ENCODE data around the gene CNTNAP4. TPM values are rescaled to one million over a fixed set of nuclear protein-coding genes. Genes with fewer than 3 reads are reported as not detected.

The CNTNAP4 gene
- total and polyA plus RNA-seq, 2 of the 4 experiments (the other 2 are of a cell fraction), result not detected

- H2BK20ac ChIP-seq (ENCODE audit: low read depth, low read length), result no peak overlapping the region
- POLR2A ChIA-PET (ENCODE audit: unreplicated experiment), result no interaction called here
- dilution Hi-C loops (cut with HindIII; ENCODE audit: low sequenced_read_pairs, unreplicated experiment), result no loop called here
These were observed 181.9 kb downstream of the CNTNAP4 start for GRCh38 chr16:76459111-76459510.

More at GRCh38 chr16:76459111-76459510, 181.9 kb downstream of the CNTNAP4 start:
- in situ Hi-C loops (cut with MboI; ENCODE audit: low sequenced_read_pairs), result no loop called here
- Histone ChIP-seq H4K5ac (ENCODE audit: low read depth, low read length) (no peak overlapping the region), H3K14ac (replicated peaks; ENCODE audit: low read depth, low read length) (no peak overlapping the region), H3K4me2 (ENCODE audit: low read depth, low read length) (no peak overlapping the region), H3K56ac (ENCODE audit: extremely low read depth, insufficient read depth, low read length) (no peak overlapping the region), H3K4me1 (ENCODE audit: control insufficient read depth, insufficient read depth, low read length) (no peaks in the 10 kb centered on the region), H2AFZ (replicated peaks; ENCODE audit: low read length, poor library complexity) (no peak overlapping the region), H4K91ac (ENCODE audit: insufficient read depth, low read depth, low read length) (no peak overlapping the region), H3K27ac (ENCODE audit: insufficient read depth, low read length) (no peak overlapping the region), H3K36me3 (ENCODE audit: control insufficient read depth, insufficient read depth, low read length) (no peaks in the 10 kb centered on the region), H2BK120ac (ENCODE audit: low read depth, low read length) (no peak overlapping the region), H3K27me3 (ENCODE audit: control insufficient read depth, insufficient read depth, low read length) (no peaks in the 10 kb centered on the region), H3K23ac (ENCODE audit: low read depth, low read length) (no peak overlapping the region), H3K9me1 (ENCODE audit: insufficient read depth, low read length) (no peaks in the 10 kb centered on the region), H4K20me1 (ENCODE audit: insufficient read depth, low read length) (no peaks in the 10 kb centered on the region), H3K9me3 (ENCODE audit: control insufficient read depth, insufficient read depth, low read length) (peaks cover 2% of the 10 kb centered on the region; the same call in 1 of the 2 replicates), H4K8ac (ENCODE audit: low read depth in 2 of 2, low read length in 2 of 2) (no peak overlapping the region), H3K18ac (ENCODE audit: low read depth, low read length) (no peak overlapping the region), H3K4ac (ENCODE audit: low read depth, low read length) (no peak overlapping the region), H2AK9ac (replicated peaks; ENCODE audit: low read depth, low read length, poor library complexity) (no peak overlapping the region), H2BK15ac (ENCODE audit: low read depth, low read length) (no peak overlapping the region), H3K79me1 (ENCODE audit: low read depth in 1 of 2, low read length in 2 of 2) (no peaks in the 10 kb centered on the region), H2BK5ac (ENCODE audit: low read depth, low read length, poor library complexity, severe bottlenecking) (no peak overlapping the region), H3K9ac (ENCODE audit: low read depth, low read length) (no peak overlapping the region), H2AK5ac (ENCODE audit: low read depth, low read length) (no peak overlapping the region), H3K4me3 (ENCODE audit: insufficient read depth, low read depth, low read length) (no peak overlapping the region)
- CTCF ChIA-PET, result interaction anchor here (0.6 kb wide), 2 partner anchors 23 to 213 kb away, joined by 4 to 5 read pairs; no protein-coding TSS in a partner anchor
- intact Hi-C loops (cut with micrococcal nuclease), result no loop called here
- DNase-seq (no peak), ATAC-seq (ENCODE audit: low read depth) (no peak)
- TF ChIP-seq MAFK (IDR thresholded peaks at IDR 0.05; ENCODE audit: low read depth, low read length) (no peak), CTCF (conservative IDR thresholded peaks at IDR 0.05; ENCODE audit: low read depth, low read length) (no peak), CHD1 (IDR thresholded peaks at IDR 0.05; ENCODE audit: low read depth, low read length) (no peak), SMC3 (IDR thresholded peaks at IDR 0.05; ENCODE audit: low read depth, low read length) (no peak), USF2 (IDR thresholded peaks at IDR 0.05; ENCODE audit: low read depth, low read length) (no peak), ELK1 (IDR thresholded peaks at IDR 0.05; ENCODE audit: borderline replicate concordance, low read depth, low read length) (no peak), BHLHE40 (IDR thresholded peaks at IDR 0.05; ENCODE audit: low read depth, low read length) (no peak), RFX5 (IDR thresholded peaks at IDR 0.05; ENCODE audit: low read depth, low read length) (no peak), NFE2L2 (IDR thresholded peaks at IDR 0.05; ENCODE audit: low read depth, low read length) (no peak), CEBPB (IDR thresholded peaks at IDR 0.05; ENCODE audit: low read depth, low read length) (no peak), FOS (IDR thresholded peaks at IDR 0.05; ENCODE audit: low read depth, low read length) (no peak), POLR2A (IDR thresholded peaks at IDR 0.05; ENCODE audit: low read depth, low read length) (no peak), RAD21 (IDR thresholded peaks at IDR 0.05; ENCODE audit: low read length) (no peak), MXI1 (IDR thresholded peaks at IDR 0.05; ENCODE audit: borderline replicate concordance, low read depth, low read length) (no peak)
- BruUV-seq (replicated peaks), result no TSS peak
- WGBS, 2 experiments (ENCODE audit: extremely low coverage in 2 of 2, insufficient read length in 1 of 2), result no CpG with 5 or more reads among the region's 2 CpGs
